ENCODE results near the gene ADARB1. TPM values are rescaled to one million over a fixed set of nuclear protein-coding genes. Genes with fewer than 3 reads are reported as not detected.

ADARB1 gene
- total RNA-seq, 1 donor from 2014 or later = 32.0 TPM

DNA sequence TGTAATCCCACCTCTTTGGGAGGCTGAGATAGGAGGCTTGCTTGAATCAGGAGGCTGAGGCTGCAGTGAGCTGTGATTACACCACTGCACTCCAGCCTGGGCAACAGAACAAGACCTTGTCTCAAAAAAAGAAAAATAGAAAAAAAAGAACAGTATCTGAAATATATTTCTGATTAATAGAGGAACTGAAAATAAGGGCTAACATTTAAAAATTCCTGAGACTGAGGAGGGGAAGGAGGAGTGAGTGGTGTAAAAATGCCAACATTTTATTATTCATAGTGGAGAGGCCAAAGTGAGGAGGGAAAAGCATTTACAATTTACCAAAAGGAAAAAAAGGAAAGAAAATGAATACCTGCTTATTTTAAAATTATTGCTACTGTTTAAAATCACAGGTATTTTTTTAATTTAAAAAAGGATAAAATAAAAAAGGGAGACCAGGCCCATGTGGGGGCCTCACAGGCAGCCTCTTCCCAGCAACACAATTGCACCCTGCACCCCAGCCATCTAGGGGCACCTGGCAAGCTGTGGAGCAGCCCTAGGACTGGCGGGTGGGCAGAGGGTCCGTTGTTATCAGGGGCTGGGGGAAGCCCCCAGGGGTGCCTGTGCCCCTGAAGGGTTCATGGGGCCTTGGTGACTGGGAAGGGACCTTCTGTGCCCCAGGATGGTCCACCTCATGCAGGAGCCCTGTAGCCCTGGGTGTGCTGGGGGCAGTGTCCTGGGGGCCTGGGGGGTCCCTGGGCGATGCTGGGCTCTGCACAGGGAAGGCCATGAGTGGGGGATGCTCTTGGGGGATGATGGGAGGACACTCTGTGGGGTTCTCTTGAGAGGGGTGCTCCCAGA, 34.8 kb upstream of the ADARB1 start:
- DNase-seq = no peak

GRCh38 chr21:45040157-45040711, 34.1 kb upstream of the ADARB1 start:
- DNase-seq = no peak

DNA sequence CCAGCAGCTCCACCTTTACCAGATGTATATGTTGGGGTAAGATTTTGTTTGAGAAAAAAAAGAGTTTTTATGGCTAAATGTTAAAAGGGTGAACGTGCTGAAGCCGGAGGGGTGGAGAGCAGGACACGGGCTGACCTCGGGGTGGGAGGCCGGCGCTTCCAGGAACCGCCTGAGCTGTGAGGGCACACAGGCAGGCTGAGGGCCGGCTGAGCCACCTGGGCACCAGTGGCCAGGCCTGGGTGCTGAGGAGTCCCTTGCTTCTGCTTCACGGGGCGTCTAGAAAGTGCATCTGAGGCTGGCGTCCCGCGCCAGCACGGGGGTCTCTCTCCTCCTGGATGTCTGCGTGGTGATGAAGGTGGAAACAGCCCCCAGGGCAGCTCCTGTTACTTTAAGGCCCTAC, 33.6 kb upstream of the ADARB1 start:
- no peak for DNase-seq

DNA sequence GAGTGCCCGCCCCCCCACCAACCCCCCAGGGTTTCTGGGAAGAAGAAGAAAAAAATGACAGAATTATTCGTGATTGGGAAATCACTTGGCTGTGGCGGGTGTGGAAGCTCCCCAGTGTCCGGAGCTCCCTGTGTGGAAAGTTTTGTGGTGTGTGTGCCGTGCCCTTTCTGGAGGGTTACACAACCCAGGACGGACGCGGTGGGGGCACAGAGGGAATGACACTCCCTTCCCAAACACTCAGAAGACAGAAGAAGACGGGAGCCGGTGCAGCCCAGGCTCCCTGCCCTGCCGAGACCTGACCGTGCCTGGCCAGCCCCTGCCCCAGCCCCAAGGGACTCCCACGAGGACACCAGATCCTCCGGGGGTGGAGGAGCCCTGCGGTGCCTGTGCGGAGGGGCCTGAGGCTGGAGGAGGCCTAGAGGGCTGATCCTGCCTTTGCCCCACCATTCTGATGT, 33.0 kb upstream of the ADARB1 start:
- no peak for DNase-seq

DNA sequence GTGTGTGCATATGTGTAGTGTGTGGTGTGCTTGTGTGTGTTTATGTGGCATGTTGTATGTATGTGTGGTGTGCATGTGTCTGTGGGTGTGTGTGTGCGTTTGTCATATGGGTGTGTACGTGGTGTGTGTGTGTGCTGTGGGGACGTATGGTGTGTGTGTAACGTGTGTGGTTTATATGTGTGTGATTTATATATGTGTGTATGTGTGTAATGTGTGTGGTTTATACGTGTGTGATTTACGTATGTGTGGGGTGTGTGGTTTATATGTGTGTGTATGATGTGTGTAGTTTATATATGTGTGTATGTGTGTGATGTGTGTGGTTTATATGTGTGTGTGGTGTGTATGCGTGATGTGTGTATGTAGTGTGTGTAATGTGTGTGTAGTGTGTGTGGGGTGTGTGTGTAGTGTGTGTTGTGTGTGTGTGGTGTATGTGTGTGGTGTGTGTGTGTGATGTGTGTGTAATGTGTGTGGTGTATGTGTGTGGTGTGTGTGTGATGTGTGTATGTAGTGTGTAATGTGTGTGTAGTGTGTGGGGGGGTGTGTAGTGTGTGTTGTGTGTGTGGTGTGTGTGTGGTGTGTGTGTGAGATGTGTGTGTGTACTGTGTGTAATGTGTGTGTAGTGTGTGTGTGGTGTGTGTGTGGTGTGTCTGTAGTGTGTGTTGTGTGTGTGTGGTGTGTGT, 32.3 kb upstream of the ADARB1 start:
- no peak for DNase-seq

DNA sequence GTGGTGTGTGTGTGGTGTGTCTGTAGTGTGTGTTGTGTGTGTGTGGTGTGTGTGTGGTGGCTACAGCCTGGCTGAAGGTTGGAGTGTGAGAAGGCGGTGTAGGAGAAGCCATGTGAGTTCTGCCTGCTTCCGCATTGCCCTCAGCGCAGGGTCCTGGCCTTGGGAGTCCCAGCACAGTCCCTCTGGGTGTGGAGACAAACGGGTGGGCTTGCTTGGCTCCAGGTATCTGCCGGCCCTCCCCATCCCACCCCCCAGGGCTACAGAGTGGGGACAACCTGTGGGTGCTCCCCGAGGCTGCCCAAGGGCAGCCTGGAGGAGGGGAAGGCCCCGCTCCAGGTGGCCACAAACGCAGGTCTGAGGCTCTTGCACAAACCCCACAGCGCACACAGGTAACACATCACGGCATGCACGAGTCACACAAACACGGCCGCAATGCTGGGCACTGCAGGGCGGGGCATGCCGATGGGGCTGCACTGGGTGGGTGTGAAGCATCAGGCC, 31.7 kb upstream of the ADARB1 start:
- no peak for DNase-seq

- DNase-seq = no peak
Observed at GRCh38 chr21:45043541-45044020, 30.8 kb upstream of the ADARB1 start.

- no peak for DNase-seq
Observed at GRCh38 chr21:45045481-45045880, 28.9 kb upstream of the ADARB1 start.

DNA sequence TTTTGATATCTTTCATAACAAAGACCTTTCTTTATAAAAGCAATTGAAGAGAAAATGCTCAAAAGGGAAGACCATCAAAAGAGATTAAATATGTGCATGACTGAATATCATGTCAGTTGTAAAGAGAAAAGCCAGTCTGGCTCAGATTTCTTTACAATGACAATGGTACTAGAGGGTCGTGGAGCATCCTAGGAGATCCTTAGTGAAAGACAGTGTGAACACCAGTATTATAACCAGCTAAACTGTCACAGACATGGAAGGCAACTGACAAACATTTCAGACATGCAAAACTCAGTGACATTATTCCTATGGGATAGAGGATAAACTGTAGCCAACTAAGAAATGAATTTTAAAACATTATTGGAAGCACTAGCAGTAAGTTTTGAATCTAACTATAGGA, 27.1 kb upstream of the ADARB1 start:
- no peak for DNase-seq

GRCh38 chr21:45048026-45048698, 26.2 kb upstream of the ADARB1 start:
- DNase-seq = no peak

DNA sequence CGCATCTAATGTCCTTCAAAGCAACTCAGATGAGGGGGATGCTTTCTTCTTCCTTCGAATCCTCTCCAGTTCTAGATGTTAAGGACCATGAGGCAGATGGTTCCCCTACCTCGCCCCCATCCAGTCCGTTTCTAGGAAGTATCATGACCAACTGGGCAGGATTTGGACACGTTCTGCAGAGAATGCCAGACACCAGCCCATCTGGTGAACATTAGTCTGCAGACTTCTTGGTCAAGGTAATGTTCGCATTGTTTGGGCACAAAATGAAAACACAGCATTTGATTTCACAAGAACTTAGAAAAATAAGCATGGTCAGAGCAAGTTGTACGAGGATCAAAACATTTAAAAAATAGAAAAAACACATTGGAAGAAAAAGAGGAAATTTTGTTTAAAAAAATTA, 25.4 kb upstream of the ADARB1 start:
- DNase-seq = no peak

DNA sequence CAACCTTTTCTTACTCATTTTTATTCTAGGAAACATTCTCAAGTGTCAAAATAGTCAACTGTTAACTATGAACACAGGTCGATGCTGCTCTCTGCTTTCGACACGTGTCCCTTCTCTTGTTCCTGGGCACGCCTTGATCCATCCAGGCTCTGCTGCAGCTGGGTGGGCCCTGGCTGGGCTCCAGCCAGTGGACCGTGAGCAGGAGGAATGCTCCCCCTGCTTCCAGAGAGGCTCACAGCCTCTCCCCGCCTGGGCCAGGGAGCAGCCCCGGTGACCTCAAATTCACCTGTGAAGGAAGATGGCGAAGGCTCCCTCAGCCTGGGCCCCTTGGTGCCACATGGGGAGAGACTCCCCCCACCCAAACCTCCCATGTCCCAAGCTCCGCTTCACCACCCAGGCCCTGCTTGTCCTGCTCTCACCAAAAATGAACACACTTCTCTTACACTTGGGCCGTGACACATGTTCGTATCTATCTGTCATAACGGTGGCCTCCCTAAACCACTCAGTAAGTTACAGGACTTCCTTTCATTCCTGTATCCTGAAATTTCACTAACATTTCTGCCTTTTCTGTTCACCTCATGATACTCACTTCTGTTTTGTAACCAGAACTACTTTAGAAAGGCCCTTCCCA, 24.6 kb upstream of the ADARB1 start:
- no peak for DNase-seq

- DNase-seq = no peak
Observed at GRCh38 chr21:45050345-45050796, 24.0 kb upstream of the ADARB1 start.

DNA sequence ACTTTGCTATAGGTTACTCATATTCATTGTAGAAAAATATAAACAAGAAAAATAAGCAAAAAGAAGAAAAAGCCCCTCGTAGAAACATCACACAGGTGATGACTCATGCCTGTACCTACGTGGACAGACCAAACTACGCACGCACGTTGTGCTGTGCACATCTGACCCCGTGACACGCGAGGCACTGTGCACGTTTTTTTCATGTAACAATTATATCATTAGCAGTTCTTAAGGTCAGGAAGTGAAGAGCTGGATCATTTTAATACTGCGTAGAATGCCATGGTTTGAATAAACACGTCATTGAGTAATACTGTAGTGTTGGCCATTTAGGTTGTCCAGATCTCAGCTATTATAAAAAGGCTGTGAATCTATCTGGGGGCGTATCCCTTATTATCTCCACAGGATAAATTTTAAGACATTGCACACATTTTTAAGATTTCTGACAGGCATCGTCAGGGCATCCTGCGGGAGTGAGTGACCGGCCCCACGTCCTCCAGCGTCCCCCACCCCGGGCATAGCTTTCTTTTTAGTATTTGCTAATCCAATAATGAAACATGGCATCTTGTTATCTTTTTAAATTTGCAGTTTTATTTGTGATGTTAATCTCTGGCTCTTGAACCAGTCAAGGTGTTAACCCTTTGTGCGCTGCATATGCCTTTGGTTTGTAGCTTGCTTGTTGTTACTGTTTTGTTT, 23.4 kb upstream of the ADARB1 start:
- peak; percentile 72 for DNase-seq

DNA sequence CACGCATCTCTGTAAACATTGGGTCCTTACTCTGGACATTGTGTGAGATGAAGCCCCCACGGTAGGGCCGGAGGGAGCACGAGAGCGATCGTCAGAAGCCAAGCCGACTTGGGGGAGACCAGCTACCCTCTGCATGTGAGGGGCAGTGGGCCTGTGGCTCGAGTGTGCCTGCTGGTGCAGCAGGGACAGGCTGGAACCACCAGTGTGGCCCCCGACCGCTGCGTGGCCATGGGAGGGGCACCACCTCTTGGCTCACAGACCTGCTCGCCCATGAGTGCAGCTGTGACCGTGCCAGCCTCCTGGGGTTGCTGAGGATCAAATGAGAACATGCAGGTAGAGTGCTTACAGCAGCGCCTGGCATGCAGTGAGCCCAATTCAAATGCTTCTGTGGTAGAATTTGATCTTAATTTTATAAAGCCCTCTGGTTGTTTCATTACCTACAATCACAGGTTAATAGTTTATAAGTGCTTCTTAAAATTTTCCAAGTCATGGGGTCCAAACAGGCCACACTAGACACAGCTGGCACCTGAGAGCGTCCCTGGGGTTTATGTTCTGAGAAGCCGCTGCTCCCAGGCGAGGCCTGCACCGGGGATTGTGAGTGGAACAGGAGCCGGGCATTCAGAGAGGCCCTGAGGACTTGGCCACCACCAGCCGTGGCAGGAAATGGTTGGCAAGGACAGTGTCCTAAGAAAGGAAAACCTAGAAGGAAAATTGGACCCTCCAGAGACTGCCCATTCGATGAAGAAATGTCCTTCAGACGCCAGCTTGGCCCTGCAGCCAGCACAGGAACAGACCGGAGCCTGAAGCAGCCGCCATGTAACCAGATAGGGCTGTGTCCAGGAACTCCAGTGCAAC, 22.6 kb upstream of the ADARB1 start:
- no peak for DNase-seq

DNA sequence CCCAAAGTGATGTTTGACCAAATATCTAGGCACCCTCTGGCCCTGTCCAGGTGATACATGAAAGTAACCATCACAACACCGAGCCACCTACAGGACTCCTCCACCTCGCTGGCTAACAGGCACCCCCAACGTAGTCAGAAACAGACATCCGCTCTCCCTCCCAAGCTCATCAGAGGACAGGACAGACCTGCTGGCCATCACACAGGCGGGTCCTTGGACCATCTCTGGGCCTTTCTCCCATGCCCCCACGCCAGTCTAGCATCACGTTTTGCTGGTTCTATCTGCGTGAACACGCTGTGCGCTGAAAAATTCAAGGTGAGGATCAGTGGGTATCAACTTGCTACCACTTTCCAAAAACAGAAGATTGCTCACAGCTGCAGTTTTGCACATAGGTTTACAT, 21.4 kb upstream of the ADARB1 start:
- DNase-seq = no peak

GRCh38 chr21:45053561-45054226, 20.7 kb upstream of the ADARB1 start:
- no peak for DNase-seq

GRCh38 chr21:45054227-45054926, 20.0 kb upstream of the ADARB1 start:
- DNase-seq = no peak

- DNase-seq = no peak
Observed at GRCh38 chr21:45054927-45055612, 19.3 kb upstream of the ADARB1 start.

Measured in dermis blood vessel endothelial cell (primary cell).